Activated T-helper 1 cell treated with anti-CD3 and anti-CD28 coated beads, Interleukin-12 subunit alpha, Interleukin-12 subunit beta, Interleukin-2, Interleukin-4 antibody, amounts not matched to agents 30 ng/mL and 10 ng/mL and 1 ng/mL, durations not matched to agents 14 hours and 24 hours and 36 hours (primary cell): Measurements from ENCODE around the gene APPL2. TPM values are rescaled to one million over a fixed set of nuclear protein-coding genes. Genes with fewer than 3 reads are reported as not detected.
"Not testable (repeated sequence)": the region's sequence is repeated elsewhere in the genome, so short reads cannot be mapped to it uniquely, and the experiment has no call there.

Experiments used
- DNase-seq: peaks from one replicate; pipeline ENCODE4 v3.0.0; 2021; ENCODE audit warnings: low spot score
- H3K27ac Mint-ChIP-seq: one replicate; pipeline ENCODE4 v1.8.0; 2021; ENCODE audit warnings: mild to moderate bottlenecking, mixed read lengths
- H3K27me3 Mint-ChIP-seq: one replicate; pipeline ENCODE4 v1.8.0; 2022; ENCODE audit warnings: mild to moderate bottlenecking, moderate library complexity, mixed read lengths; ENCODE audit not compliant: insufficient read depth
- H3K36me3 Mint-ChIP-seq: one replicate; pipeline ENCODE4 v1.8.0; 2021; ENCODE audit warnings: low read depth, mixed read lengths
- H3K4me1 Mint-ChIP-seq: one replicate; pipeline ENCODE4 v1.8.0; 2021; ENCODE audit warnings: low read depth, mixed read lengths
- H3K4me3 Mint-ChIP-seq: one replicate; pipeline ENCODE4 v1.8.0; 2021; ENCODE audit warnings: mild to moderate bottlenecking, moderate library complexity, mixed read lengths
- H3K9me3 Mint-ChIP-seq: one replicate; pipeline ENCODE4 v1.8.0; 2021; ENCODE audit warnings: mixed read lengths
- intact Hi-C: fragments of 100-400 bp; cut with micrococcal nuclease; formaldehyde crosslinking; loops from one replicate; pipeline ENCODE4 v1.15.1; 2024
- total RNA-seq: library from RNA; stranded (reverse); gene quantifications from 2 replicates; pipeline ENCODE4 v1.2.3, GENCODE V29; 2022

Gene APPL2
- total RNA-seq, 1 donor from 2014 or later: 27.8 TPM

DNA sequence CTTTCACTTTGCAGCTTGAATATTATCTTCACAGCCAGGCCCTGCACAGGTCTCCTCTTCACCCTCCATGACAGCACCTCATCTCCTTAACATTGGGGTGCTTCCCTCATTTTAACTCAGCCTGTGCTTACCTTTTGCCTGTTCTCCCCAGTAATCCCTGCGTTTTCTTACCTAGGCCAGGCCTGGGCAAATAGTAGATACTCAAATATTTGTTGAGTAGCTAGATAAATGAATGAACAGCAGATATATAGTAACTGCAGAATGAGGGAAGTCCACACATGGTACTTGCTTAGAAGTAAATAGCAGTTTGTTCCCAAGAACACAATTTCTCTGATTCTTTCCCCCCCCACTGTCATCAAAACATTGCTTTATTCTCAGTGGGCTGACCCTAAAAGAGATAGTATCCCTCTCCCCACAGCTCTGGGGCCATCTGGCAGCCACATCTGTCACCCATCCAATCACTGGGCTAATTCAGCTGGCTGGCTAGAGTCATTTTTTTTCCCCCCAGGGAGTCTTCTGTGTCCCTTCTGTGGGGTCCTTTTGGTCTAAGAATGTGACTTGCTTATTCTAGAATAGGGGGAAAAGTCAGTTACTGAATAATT lies 43.2 kb downstream of the APPL2 start:
- H3K4me1 Mint-ChIP-seq: no peaks in the 10 kb centered on the region
- H3K36me3 Mint-ChIP-seq: peaks cover 48% of the 10 kb centered on the region
- DNase-seq: no peak
- no peak overlapping the region for H3K4me3 Mint-ChIP-seq
- intact Hi-C loops: no loop called here
- H3K27ac Mint-ChIP-seq: no peak overlapping the region
- no peaks in the 10 kb centered on the region for H3K27me3 Mint-ChIP-seq
- H3K9me3 Mint-ChIP-seq: no peaks in the 10 kb centered on the region

- Mint-ChIP-seq H3K4me3 (no peak overlapping the region), H3K4me1 (no peaks in the 10 kb centered on the region), H3K9me3 (no peaks in the 10 kb centered on the region), H3K27me3 (no peaks in the 10 kb centered on the region), H3K27ac (no peak overlapping the region), H3K36me3 (peaks cover 51% of the 10 kb centered on the region)
- DNase-seq: no peak
- intact Hi-C loops: no loop called here
Measured at GRCh38 chr12:105190530-105190929, 45.4 kb downstream of the APPL2 start.

GRCh38 chr12:105189293-105189692 lies 46.7 kb downstream of the APPL2 start:
- peaks cover 54% of the 10 kb centered on the region for H3K36me3 Mint-ChIP-seq
- H3K27me3 Mint-ChIP-seq: no peaks in the 10 kb centered on the region
- no peak for DNase-seq
- intact Hi-C loops: no loop called here
- no peak overlapping the region for H3K4me3 Mint-ChIP-seq
- H3K4me1 Mint-ChIP-seq: no peaks in the 10 kb centered on the region
- H3K27ac Mint-ChIP-seq: no peak overlapping the region
- H3K9me3 Mint-ChIP-seq: no peaks in the 10 kb centered on the region

- intact Hi-C loops, H3K27me3 Mint-ChIP-seq, DNase-seq, H3K27ac Mint-ChIP-seq, H3K4me3 Mint-ChIP-seq, H3K9me3 Mint-ChIP-seq, H3K4me1 Mint-ChIP-seq: not testable (repeated sequence)
- H3K36me3 Mint-ChIP-seq: peaks cover 63% of the 10 kb centered on the region
Measured at GRCh38 chr12:105183976-105184375, 52.0 kb downstream of the APPL2 start.

DNA sequence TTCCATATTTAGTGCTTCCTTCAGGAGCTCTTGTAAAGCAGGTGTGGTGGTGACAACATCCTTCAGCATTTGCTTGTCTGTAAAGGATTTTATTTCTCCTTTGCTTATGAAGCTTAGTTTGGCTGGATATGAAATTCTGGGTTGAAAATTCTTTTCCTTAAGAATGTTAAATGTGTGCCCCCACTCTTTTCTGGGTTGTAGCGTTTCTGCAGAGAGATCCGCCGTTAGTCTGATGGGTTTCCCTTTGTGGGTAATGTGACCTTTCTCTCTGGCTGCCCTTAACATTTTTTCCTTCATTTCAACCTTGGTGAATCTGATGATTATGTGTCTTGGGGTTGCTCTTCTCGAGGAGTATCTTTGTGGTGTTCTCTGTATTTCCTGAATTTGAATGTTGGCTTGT lies 52.6 kb downstream of the APPL2 start:
- DNase-seq, H3K9me3 Mint-ChIP-seq, intact Hi-C loops, H3K4me3 Mint-ChIP-seq, H3K27me3 Mint-ChIP-seq, H3K27ac Mint-ChIP-seq, H3K4me1 Mint-ChIP-seq: not testable (repeated sequence)
- peaks cover 63% of the 10 kb centered on the region for H3K36me3 Mint-ChIP-seq

DNA sequence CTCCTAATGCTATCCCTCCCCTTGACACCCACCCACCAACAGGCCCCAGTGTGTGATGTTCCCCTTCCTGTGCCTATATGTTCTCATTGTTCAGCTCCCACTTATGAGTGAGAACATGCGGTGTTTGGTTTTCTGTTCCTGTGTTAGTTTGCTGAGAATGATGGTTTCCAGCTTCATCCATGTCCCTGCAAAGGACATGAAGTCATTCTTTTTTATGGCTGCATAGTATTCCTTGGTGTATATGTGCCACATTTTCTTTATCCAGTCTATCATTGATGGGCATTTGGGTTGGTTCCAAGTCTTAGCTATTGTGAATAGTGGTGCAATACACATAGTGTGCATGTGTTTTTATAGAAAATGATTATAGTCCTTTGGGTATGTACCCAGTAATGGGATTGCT lies 56.9 kb downstream of the APPL2 start:
- not testable (repeated sequence) for DNase-seq, H3K27ac Mint-ChIP-seq, H3K4me1 Mint-ChIP-seq, H3K27me3 Mint-ChIP-seq, H3K4me3 Mint-ChIP-seq, H3K9me3 Mint-ChIP-seq
- peaks cover 59% of the 10 kb centered on the region for H3K36me3 Mint-ChIP-seq
- intact Hi-C loops: loop anchor here (5.0 kb wide), 1 partner anchor 203 kb away; no protein-coding TSS in a partner anchor

GRCh38 chr12:105177208-105177607 lies 58.8 kb downstream of the APPL2 start:
- peaks cover 45% of the 10 kb centered on the region for H3K36me3 Mint-ChIP-seq
- intact Hi-C loops: loop anchor here (5.0 kb wide), 1 partner anchor 205 kb away; no protein-coding TSS in a partner anchor
- H3K4me3 Mint-ChIP-seq: no peak overlapping the region

GRCh38 chr12:105175397-105175990 lies 60.5 kb downstream of the APPL2 start:
- no peaks in the 10 kb centered on the region for H3K4me1 Mint-ChIP-seq
- intact Hi-C loops: loop anchor here (5.0 kb wide), 1 partner anchor 207 kb away; no protein-coding TSS in a partner anchor
- H3K27ac Mint-ChIP-seq: no peak overlapping the region
- peaks cover 38% of the 10 kb centered on the region for H3K36me3 Mint-ChIP-seq
- H3K4me3 Mint-ChIP-seq: no peak overlapping the region
- no peaks in the 10 kb centered on the region for H3K9me3 Mint-ChIP-seq
- DNase-seq: no peak
- no peaks in the 10 kb centered on the region for H3K27me3 Mint-ChIP-seq

More at GRCh38 chr12:105177208-105177607, 58.8 kb downstream of the APPL2 start:
- Mint-ChIP-seq H3K27ac (no peak overlapping the region), H3K27me3 (no peaks in the 10 kb centered on the region), H3K4me1 (no peaks in the 10 kb centered on the region), H3K9me3 (no peaks in the 10 kb centered on the region)
- DNase-seq: no peak

GRCh38 chr12:105171691-105172436 lies 64.1 kb downstream of the APPL2 start:
- DNase-seq: no peak
- Mint-ChIP-seq H3K9me3 (no peaks in the 10 kb centered on the region), H3K4me1 (no peaks in the 10 kb centered on the region), H3K27me3 (no peaks in the 10 kb centered on the region), H3K4me3 (no peak overlapping the region), H3K27ac (no peak overlapping the region), H3K36me3 (peaks cover 31% of the 10 kb centered on the region)
- intact Hi-C loops: no loop called here

DNA sequence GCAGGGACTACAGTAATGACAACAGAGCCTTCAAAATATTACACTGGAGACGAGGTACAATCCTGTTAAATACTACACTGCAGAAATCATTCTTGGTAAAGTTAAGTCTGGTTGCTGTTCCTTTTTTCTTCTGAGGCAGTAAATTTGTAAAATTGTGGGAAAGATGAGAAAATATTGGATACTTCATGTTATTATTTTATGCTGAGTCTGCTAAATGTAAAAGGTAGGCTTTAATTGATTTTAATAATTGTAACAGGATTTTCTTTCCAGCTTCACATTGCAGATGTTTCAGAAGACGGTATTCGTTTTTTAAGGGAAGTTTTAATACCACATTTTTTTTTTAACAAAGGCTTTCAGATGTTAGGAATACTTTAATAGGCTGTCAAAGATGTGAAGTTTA lies 65.8 kb downstream of the APPL2 start:
- H3K4me3 Mint-ChIP-seq: no peak overlapping the region
- H3K36me3 Mint-ChIP-seq: peaks cover 23% of the 10 kb centered on the region
- H3K9me3 Mint-ChIP-seq: no peaks in the 10 kb centered on the region
- H3K27me3 Mint-ChIP-seq: no peaks in the 10 kb centered on the region
- H3K4me1 Mint-ChIP-seq: no peaks in the 10 kb centered on the region
- intact Hi-C loops: no loop called here
- DNase-seq: no peak
- no peak overlapping the region for H3K27ac Mint-ChIP-seq

- intact Hi-C loops: no loop called here
- H3K36me3 Mint-ChIP-seq: peaks cover 24% of the 10 kb centered on the region
- H3K27ac Mint-ChIP-seq: no peak overlapping the region
- H3K27me3 Mint-ChIP-seq: no peaks in the 10 kb centered on the region
- no peaks in the 10 kb centered on the region for H3K4me1 Mint-ChIP-seq
- no peak overlapping the region for H3K4me3 Mint-ChIP-seq
- no peak for DNase-seq
- H3K9me3 Mint-ChIP-seq: no peaks in the 10 kb centered on the region
Measured at GRCh38 chr12:105168006-105168405, 68.0 kb downstream of the APPL2 start.

DNA sequence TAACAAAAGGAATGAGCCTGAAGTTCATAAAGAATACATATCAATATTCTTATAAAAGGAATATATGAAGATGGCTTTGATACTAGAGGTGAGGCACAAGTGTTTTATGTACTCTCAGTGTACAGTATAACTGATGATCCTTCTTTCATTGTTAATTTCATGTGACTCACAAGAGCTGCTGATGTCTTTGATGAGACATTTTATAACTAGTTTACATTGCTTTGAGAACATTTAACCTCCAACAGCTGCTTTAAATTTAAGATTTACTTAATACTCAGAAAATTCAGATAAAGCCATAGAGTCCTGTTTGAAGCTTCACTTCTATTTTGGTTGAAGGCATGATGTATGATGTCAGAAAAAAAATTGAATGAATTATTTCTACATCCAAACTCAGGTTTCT lies 68.6 kb downstream of the APPL2 start:
- Mint-ChIP-seq H3K9me3 (no peaks in the 10 kb centered on the region), H3K27me3 (no peaks in the 10 kb centered on the region), H3K4me3 (no peak overlapping the region), H3K36me3 (peaks cover 25% of the 10 kb centered on the region), H3K27ac (no peak overlapping the region), H3K4me1 (no peaks in the 10 kb centered on the region)
- intact Hi-C loops: no loop called here
- DNase-seq: no peak

GRCh38 chr12:105166736-105167135 lies 69.2 kb downstream of the APPL2 start:
- H3K36me3 Mint-ChIP-seq: peaks cover 29% of the 10 kb centered on the region
- intact Hi-C loops: no loop called here

More at GRCh38 chr12:105166736-105167135, 69.2 kb downstream of the APPL2 start:
- Mint-ChIP-seq H3K4me1 (no peaks in the 10 kb centered on the region), H3K4me3 (no peak overlapping the region), H3K27me3 (no peaks in the 10 kb centered on the region), H3K9me3 (no peaks in the 10 kb centered on the region), H3K27ac (no peak overlapping the region)
- no peak for DNase-seq
